Stimulated activated CD8-positive, alpha-beta memory T cell treated with anti-CD3 and anti-CD28 coated beads, Interleukin-7, amount 100 ng/mL, for 24 hours (primary cell): ENCODE results near the gene CTCFL.

Experiments used
- DNase-seq: peaks from one replicate; pipeline ENCODE4 v3.0.0-alpha.2; 2020; ENCODE audit warnings: low read depth

CTCFL gene, protein sequence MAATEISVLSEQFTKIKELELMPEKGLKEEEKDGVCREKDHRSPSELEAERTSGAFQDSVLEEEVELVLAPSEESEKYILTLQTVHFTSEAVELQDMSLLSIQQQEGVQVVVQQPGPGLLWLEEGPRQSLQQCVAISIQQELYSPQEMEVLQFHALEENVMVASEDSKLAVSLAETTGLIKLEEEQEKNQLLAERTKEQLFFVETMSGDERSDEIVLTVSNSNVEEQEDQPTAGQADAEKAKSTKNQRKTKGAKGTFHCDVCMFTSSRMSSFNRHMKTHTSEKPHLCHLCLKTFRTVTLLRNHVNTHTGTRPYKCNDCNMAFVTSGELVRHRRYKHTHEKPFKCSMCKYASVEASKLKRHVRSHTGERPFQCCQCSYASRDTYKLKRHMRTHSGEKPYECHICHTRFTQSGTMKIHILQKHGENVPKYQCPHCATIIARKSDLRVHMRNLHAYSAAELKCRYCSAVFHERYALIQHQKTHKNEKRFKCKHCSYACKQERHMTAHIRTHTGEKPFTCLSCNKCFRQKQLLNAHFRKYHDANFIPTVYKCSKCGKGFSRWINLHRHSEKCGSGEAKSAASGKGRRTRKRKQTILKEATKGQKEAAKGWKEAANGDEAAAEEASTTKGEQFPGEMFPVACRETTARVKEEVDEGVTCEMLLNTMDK

GRCh38 chr20:57524511-57525176 is at the start of gene CTCFL:
CTCFL (minus strand) TSS chr20:57525140; CDS start chr20:57524205, 935 bp downstream.
- DNase-seq = no peak

DNA sequence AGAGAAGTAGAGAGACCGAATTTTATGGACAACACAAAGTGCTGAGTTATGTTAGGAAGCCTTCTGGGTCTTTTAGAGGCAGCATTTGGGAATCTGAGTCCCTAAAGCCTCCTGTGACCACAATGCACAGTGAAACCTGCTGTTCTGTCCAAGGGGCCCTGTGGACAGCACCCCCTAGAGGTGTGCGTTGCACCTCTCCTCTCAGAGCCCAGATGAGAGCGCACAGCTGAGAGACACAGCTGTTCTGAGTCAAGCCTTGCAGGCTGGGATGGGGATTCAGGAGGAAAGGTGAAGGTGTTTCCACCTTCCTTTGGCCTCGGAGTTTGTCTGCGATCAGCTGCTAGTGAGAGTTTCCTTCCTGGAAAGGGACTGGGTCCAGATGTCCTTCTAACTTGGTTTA is 49.0 kb upstream of the CTCFL start:
- no peak for DNase-seq

DNA sequence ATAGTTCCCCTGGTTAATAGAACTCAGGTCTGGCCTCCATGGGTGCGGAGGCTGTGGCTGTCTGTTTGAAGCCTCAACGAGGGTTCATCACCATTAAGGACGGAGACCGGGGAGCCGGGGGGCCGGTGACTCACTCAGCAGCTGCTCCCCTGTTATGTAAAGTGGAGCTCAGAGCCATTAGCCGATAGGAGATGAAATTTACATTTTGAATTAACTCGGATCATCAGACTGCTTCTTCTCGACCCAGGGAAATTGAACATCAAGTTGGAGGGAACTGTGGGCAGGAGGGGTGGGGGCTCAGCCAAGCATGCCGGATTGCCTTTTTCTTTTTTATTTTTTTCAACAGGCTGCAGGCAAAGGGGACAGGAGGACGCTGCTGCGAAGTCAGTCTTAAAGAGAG is 48.3 kb upstream of the CTCFL start:
- no peak for DNase-seq

DNA sequence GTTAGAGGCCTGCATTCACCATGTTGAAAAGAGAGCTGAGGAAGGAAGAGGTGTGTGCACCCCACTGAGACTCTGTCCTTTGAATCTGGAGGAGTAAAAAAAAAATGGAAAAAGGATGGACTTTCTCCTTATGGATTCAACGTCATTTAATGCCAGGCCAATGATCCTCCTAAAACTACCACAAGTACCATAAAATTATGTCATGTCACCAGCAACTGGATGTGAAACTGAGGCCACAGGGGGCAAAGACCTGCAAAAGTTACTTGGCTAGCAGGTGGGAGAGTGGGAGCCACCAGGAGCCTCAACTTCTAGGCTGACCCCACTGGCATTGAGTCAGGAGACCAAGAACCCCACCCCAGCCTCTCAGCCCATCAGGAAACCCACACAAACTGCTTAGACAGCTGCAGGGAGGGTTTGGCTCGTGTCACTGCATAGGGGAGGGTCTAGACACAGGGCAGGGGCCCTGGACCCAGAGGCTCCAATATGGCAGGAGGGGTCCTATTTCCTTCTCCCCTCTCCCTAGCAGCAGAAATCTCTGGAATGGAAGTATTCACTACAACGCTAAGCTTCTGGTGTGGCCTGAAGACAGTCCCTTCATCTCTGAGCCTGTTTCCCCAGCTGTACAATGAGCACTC is 47.0 kb upstream of the CTCFL start:
- DNase-seq = no peak

- no peak for DNase-seq
These were observed 46.0 kb upstream of the CTCFL start for GRCh38 chr20:57570920-57571319.

GRCh38 chr20:57570145-57570850 is 45.4 kb upstream of the CTCFL start:
- no peak for DNase-seq

DNA sequence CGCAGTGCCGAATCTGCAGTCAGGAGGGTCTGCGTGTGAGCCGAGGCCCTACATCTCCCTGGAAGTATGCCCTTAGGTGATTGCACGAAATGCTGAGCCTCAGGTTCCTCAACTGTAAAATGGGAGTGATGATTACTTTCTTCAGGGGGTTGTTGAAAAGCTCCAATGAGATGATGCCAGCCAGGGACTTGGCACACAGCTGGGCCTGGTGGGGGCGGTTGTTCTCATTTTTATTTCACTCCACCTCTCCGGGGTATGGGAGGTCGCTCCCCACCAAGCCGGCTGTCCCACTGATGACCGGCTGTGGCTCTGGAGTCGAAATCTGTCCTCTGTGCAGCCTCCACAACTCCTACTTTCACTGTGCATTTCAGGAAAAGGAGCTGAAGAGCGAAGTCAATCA is 44.0 kb upstream of the CTCFL start:
- no peak for DNase-seq

- DNase-seq = no peak
These were observed 43.4 kb upstream of the CTCFL start for GRCh38 chr20:57568088-57568896.

GRCh38 chr20:57567471-57568079 is 42.6 kb upstream of the CTCFL start:
- no peak for DNase-seq

GRCh38 chr20:57566803-57567459 is 42.0 kb upstream of the CTCFL start:
- no peak for DNase-seq

- no peak for DNase-seq
These were observed 41.5 kb upstream of the CTCFL start for GRCh38 chr20:57566399-57566798.

DNA sequence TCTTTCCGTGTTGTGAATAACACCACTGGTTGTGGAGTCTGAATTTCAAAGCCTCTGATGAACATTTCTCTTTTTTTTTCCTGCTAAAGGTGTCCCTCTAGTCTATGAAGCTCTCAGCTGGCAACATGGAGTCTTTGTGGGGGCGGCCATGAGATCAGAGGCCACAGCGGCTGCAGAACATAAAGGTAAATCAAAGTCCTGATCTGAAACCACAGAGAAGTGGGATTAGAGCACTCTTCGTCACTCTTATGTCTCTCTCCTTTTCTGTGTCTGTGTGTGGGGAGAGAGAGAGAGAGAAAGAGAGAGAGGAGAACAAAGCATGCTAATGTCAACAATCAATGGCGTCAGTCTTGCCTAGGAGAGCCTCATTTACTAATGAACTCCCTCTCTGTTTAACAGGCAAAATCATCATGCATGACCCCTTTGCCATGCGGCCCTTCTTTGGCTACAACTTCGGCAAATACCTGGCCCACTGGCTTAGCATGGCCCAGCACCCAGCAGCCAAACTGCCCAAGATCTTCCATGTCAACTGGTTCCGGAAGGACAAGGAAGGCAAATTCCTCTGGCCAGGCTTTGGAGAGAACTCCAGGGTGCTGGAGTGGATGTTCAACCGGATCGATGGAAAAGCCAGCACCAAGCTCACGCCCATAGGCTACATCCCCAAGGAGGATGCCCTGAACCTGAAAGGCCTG is 40.2 kb upstream of the CTCFL start:
- no peak for DNase-seq

GRCh38 chr20:57564180-57564802 is 39.4 kb upstream of the CTCFL start:
- no peak for DNase-seq

- DNase-seq = no peak
These were observed 38.6 kb upstream of the CTCFL start for GRCh38 chr20:57563522-57563921.

DNA sequence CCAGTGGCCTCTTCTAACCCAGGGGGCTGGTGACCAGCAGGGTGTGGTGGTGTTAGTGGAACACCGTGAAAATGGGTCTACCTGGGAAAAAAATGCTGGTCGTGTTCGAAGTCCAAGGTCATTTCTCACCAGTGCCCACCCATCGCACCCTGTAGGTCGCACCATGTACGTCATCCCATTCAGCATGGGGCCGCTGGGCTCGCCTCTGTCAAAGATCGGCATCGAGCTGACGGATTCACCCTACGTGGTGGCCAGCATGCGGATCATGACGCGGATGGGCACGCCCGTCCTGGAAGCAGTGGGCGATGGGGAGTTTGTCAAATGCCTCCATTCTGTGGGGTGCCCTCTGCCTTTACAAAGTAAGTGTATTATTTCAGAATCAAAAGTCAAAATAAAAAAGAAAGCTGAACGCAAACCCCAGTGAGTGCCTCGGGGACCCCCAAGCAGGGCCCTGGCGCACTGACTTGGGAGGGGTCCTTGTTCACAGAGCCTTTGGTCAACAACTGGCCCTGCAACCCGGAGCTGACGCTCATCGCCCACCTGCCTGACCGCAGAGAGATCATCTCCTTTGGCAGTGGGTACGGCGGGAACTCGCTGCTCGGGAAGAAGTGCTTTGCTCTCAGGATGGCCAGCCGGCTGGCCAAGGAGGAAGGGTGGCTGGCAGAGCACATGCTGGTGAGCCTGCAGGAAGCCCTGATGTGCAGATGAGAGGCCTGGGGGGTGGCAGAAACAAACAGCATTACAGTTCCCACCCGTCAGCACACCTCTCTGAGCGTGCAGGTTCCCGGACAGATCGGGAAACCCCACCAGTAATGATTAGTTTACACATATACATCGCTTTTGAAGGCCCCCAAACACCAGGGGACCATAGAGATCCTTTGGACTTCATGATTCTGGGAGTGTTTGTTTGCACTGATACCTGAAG is 37.9 kb upstream of the CTCFL start:
- DNase-seq = no peak

GRCh38 chr20:57561356-57562279 is 36.7 kb upstream of the CTCFL start:
- DNase-seq = no peak
